ENCODE results near the gene ULK2. TPM values are rescaled to one million over a fixed set of nuclear protein-coding genes. Genes with fewer than 3 reads are reported as not detected.

The ULK2 gene
- total RNA-seq, 1 experiment from 2014 or later, result 22.8 TPM

DNA sequence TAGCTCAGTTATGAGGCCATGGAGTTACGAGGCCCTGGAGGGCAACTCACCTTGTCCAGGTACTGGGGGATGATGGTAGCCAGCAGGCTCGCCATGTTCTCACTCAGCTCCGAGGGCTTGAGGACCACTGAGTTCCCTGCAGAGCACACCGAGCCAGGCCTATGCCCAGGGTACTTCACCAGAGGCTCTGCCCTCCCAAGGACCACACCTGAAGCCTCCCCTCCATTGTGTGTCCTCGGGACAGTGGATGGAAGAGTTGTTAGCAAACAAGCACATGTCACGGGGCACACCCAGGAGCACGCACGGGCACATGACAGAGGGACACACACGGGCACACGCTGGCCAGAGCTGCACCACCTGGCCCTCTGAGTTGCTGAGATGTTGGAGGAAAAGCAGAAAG is 125.2 kb downstream of the ULK2 start:
- CTCF ChIA-PET, result no interaction called here
- ATAC-seq, result no peak
- no peaks in the 10 kb centered on the region for H3K4me1 ChIP-seq (ENCODE audit: control insufficient read depth, insufficient read depth, low read length)
- POLR2A ChIA-PET, result no interaction called here
- DNase-seq (ENCODE audit: low read depth, low spot score), result no peak
- no peak overlapping the region for H3K27ac ChIP-seq (ENCODE audit: low read length)
- intact Hi-C loops (cut with micrococcal nuclease; ENCODE audit: unreplicated experiment) (no loop called here), in situ Hi-C loops (cut with HindIII; ENCODE audit: low pct_unique_long_range_greater_than_20kb, low sequenced_read_pairs) (no loop called here)
- H3K9me3 ChIP-seq (ENCODE audit: control insufficient read depth, insufficient read depth, low read depth, low read length), result no peaks in the 10 kb centered on the region
- H3K27me3 ChIP-seq (ENCODE audit: control insufficient read depth, insufficient read depth, low read length), result no peaks in the 10 kb centered on the region
- no TSS peak for BruUV-seq (replicated peaks)
- TF ChIP-seq SIN3A (IDR thresholded peaks at IDR 0.05; ENCODE audit: borderline replicate concordance, insufficient read depth, low read depth, low read length) (no peak), TCF7L2 (IDR thresholded peaks at IDR 0.05; ENCODE audit: low read depth, low read length) (no peak), POLR2AphosphoS5 (IDR thresholded peaks at IDR 0.05; ENCODE audit: low read depth, low read length) (no peak)
- TF ChIP-seq, protein P1, sequence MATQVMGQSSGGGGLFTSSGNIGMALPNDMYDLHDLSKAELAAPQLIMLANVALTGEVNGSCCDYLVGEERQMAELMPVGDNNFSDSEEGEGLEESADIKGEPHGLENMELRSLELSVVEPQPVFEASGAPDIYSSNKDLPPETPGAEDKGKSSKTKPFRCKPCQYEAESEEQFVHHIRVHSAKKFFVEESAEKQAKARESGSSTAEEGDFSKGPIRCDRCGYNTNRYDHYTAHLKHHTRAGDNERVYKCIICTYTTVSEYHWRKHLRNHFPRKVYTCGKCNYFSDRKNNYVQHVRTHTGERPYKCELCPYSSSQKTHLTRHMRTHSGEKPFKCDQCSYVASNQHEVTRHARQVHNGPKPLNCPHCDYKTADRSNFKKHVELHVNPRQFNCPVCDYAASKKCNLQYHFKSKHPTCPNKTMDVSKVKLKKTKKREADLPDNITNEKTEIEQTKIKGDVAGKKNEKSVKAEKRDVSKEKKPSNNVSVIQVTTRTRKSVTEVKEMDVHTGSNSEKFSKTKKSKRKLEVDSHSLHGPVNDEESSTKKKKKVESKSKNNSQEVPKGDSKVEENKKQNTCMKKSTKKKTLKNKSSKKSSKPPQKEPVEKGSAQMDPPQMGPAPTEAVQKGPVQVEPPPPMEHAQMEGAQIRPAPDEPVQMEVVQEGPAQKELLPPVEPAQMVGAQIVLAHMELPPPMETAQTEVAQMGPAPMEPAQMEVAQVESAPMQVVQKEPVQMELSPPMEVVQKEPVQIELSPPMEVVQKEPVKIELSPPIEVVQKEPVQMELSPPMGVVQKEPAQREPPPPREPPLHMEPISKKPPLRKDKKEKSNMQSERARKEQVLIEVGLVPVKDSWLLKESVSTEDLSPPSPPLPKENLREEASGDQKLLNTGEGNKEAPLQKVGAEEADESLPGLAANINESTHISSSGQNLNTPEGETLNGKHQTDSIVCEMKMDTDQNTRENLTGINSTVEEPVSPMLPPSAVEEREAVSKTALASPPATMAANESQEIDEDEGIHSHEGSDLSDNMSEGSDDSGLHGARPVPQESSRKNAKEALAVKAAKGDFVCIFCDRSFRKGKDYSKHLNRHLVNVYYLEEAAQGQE (IDR thresholded peaks at IDR 0.05; ENCODE audit: insufficient read depth in 1 of 2, low read depth in 2 of 2, low read length in 1 of 2), result no peak
- TF ChIP-seq, protein P2, sequence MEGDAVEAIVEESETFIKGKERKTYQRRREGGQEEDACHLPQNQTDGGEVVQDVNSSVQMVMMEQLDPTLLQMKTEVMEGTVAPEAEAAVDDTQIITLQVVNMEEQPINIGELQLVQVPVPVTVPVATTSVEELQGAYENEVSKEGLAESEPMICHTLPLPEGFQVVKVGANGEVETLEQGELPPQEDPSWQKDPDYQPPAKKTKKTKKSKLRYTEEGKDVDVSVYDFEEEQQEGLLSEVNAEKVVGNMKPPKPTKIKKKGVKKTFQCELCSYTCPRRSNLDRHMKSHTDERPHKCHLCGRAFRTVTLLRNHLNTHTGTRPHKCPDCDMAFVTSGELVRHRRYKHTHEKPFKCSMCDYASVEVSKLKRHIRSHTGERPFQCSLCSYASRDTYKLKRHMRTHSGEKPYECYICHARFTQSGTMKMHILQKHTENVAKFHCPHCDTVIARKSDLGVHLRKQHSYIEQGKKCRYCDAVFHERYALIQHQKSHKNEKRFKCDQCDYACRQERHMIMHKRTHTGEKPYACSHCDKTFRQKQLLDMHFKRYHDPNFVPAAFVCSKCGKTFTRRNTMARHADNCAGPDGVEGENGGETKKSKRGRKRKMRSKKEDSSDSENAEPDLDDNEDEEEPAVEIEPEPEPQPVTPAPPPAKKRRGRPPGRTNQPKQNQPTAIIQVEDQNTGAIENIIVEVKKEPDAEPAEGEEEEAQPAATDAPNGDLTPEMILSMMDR (IDR thresholded peaks at IDR 0.05), result no peak
- H3K4me3 ChIP-seq (ENCODE audit: low read depth in 2 of 2, low read length in 2 of 2), result no peak overlapping the region
- H3K36me3 ChIP-seq (ENCODE audit: control insufficient read depth, insufficient read depth, low read length), result no peaks in the 10 kb centered on the region

DNA sequence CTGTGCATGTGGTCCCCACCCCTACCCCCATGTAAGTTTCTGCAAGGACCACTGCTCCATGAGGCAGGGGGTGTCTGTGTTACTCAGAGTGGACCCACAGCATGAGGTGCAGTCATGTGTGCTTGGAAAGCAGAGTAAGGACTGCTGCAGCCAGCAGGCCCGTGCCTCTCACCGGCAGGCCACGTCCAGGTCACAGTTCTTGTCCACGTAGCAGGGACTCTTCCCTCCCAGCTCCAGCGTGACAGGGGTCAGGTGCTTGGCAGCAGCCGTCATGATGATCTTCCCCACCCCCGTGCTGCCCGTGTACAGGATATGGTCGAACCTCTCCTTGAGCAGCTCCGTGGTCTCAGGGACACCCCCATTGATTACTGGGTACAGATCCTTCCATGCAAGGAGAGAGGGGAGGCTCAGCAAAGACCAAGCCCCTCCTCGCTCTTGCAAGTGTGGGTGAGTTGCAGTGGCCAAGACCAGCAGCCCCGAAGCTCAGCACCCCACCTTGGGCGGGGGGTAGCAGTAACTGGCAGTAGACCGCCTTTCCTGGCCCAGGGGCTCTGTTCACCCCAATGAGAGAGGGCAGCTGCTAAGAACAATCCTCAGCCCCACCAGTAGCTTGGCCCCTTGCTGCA is 125.8 kb downstream of the ULK2 start:
- in situ Hi-C loops (cut with HindIII; ENCODE audit: low pct_unique_long_range_greater_than_20kb, low sequenced_read_pairs) (no loop called here), intact Hi-C loops (cut with micrococcal nuclease; ENCODE audit: unreplicated experiment) (no loop called here)
- no peaks in the 10 kb centered on the region for H3K27me3 ChIP-seq (ENCODE audit: control insufficient read depth, insufficient read depth, low read length)
- H3K9me3 ChIP-seq (ENCODE audit: control insufficient read depth, insufficient read depth, low read depth, low read length), result no peaks in the 10 kb centered on the region
- no peak overlapping the region for H3K4me3 ChIP-seq (ENCODE audit: low read depth in 2 of 2, low read length in 2 of 2)
- TF ChIP-seq, protein P2 (IDR thresholded peaks at IDR 0.05), result no peak
- TF ChIP-seq, protein P1 (IDR thresholded peaks at IDR 0.05; ENCODE audit: insufficient read depth in 1 of 2, low read depth in 2 of 2, low read length in 1 of 2), result no peak
- TF ChIP-seq POLR2AphosphoS5 (IDR thresholded peaks at IDR 0.05; ENCODE audit: low read depth, low read length) (no peak), TCF7L2 (IDR thresholded peaks at IDR 0.05; ENCODE audit: low read depth, low read length) (no peak), SIN3A (IDR thresholded peaks at IDR 0.05; ENCODE audit: borderline replicate concordance, insufficient read depth, low read depth, low read length) (no peak)
- DNase-seq (ENCODE audit: low read depth, low spot score) (no peak), ATAC-seq (no peak)
- H3K4me1 ChIP-seq (ENCODE audit: control insufficient read depth, insufficient read depth, low read length), result no peaks in the 10 kb centered on the region
- POLR2A ChIA-PET, result no interaction called here
- no peak overlapping the region for H3K27ac ChIP-seq (ENCODE audit: low read length)
- CTCF ChIA-PET, result no interaction called here
- H3K36me3 ChIP-seq (ENCODE audit: control insufficient read depth, insufficient read depth, low read length), result no peaks in the 10 kb centered on the region
- no TSS peak for BruUV-seq (replicated peaks)

All from Panc1 (cell line).